Measurements from ENCODE around the gene MUC12.

DNA sequence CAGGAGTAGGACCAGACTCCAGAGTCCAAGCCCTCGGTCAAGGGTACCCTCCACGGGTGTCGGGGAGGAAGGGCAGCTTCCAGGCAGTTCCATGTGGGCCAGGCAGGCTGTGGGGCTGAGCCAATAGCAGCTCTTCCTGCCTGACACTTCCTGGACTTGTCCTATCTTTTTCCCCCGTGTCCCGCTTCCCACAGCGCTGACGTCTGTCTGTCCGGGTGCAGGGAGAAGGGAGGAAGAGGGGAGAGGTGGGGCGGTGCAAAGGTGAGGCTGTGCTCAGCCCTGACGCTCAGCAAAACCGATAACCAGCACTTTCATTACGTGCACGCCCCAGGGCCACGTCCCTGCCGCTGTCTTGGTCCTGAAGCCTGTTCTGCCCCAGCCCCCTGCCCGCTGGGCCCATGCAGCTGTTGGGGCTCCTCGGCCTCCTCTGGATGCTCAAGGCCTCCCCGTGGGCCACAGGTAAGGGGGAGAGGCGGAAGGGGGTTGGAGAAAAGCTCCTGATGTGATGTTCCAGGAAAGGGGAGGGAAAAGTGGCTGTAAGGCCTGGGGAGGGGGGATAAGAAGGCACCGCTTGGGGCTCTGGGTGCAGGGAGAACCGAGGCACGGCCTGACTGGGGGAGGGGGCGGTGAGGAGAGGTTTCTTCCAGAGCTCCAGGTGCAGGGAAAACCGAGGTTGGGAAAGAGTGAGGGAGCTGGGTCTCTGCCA, 20.0 kb upstream of the MUC12 start, which contains the start of gene MUC3A:
- peak; percentile 94 to 96 for TF ChIP-seq POLR2A (IDR thresholded peaks at IDR 0.05)
- TF ChIP-seq, protein P1, sequence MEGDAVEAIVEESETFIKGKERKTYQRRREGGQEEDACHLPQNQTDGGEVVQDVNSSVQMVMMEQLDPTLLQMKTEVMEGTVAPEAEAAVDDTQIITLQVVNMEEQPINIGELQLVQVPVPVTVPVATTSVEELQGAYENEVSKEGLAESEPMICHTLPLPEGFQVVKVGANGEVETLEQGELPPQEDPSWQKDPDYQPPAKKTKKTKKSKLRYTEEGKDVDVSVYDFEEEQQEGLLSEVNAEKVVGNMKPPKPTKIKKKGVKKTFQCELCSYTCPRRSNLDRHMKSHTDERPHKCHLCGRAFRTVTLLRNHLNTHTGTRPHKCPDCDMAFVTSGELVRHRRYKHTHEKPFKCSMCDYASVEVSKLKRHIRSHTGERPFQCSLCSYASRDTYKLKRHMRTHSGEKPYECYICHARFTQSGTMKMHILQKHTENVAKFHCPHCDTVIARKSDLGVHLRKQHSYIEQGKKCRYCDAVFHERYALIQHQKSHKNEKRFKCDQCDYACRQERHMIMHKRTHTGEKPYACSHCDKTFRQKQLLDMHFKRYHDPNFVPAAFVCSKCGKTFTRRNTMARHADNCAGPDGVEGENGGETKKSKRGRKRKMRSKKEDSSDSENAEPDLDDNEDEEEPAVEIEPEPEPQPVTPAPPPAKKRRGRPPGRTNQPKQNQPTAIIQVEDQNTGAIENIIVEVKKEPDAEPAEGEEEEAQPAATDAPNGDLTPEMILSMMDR (IDR thresholded peaks at IDR 0.05), result no peak
